RCC 7860 (cell line): ENCODE measurements around the gene FBXO11.

Experiments
- DNase-seq: peaks from one replicate; pipeline ENCODE4 v3.0.0-alpha.2; 2015; ENCODE audit warnings: low spot score
- FAIRE-seq: peaks from 2 replicates; lab custom pipeline; 2012; peaks lifted over from hg19 to GRCh38; lab: Jason Lieb, UNC

The FBXO11 gene

GRCh38 chr2:47798631-47799030, 107.7 kb downstream of the FBXO11 start:
- FAIRE-seq (no peak), DNase-seq (no peak)

DNA sequence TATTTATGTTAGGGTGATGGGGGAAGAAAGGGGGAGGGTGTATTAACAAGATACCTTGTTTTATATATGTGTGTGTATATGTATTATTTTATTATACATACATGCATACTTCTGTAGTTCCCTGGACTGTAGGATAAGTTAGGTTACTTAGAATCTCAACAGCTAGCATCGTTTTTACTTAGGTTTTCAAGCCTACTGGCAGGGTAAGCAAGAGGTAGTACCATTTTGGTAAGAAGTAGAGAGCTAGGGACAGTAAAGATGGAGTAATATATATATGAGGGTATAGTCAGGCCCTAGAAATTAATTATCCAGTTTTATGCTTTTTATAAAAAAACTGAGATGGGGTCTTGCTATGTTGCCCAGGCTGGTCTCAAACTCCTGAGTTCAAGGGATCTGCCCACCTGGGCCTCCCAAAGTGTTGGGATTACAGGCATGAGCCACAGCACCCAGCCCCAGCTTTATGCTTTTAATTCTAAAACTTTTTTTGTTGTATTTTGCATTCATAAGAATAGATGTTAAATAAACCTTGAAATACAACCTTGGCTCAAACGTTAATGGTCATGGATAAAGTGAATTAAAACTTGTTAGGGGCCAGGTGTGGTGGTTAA, 110.1 kb downstream of the FBXO11 start:
- DNase-seq (no peak), FAIRE-seq (no peak)

- no peak for FAIRE-seq
- DNase-seq = no peak
Observed at GRCh38 chr2:47785986-47786385, 120.3 kb downstream of the FBXO11 start.

DNA sequence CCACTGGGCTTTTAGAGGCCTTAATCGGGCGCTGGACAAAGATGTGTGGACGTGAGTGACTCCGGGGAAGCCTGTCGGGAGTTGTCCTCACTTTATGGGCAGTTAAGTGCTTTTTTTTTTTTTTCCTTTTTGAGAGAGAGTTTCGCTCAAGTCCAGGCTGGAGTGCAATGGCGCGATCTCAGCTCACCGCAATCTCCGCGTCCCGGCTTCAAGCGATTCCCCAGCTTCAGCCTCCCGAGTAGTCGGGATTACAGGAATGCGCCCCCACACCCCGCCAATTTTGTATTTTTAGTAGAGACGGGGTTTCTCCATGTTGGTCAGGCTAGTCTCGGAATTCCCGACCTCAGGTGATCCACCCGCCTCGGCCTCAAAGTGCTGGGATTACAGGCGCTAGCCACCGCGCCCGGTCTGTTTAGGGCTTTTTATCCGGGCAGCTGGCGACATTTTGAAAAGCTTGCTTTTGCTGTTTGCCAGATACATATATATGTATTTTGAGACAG, 121.9 kb downstream of the FBXO11 start:
- FAIRE-seq (no peak), DNase-seq (no peak)

- DNase-seq (peak; percentile 15), FAIRE-seq (no peak)
Observed at GRCh38 chr2:47783486-47784351, 122.6 kb downstream of the FBXO11 start.

- FAIRE-seq (no peak), DNase-seq (peak; percentile 71)
Observed at GRCh38 chr2:47782671-47783485, 123.4 kb downstream of the FBXO11 start, which contains the start of gene MSH6. Gene MSH6 (plus strand): TSS chr2:47783145. CDS start chr2:47783234, 89 bp downstream.

GRCh38 chr2:47782381-47782670, 124.0 kb downstream of the FBXO11 start:
- DNase-seq = no peak
- no peak for FAIRE-seq

DNA sequence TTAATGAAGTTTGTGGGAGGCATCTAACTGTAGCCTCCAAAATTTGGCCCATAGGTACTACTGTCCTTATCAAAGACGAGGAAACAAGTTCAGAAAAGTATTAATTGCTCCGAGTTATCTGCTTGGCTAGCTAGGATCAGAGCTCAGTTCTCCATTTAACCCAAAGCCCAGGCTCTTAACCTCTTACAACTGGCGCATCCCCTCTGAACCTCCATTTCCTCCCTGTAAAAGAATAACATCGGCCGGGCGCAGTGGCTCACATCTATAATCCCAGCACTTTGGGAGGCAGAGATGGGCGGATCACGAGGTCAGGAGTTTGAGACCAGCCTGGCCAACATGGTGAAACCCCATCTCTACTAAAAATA, 126.9 kb downstream of the FBXO11 start:
- FAIRE-seq (no peak), DNase-seq (no peak)

- DNase-seq (no peak), FAIRE-seq (no peak)
Observed at GRCh38 chr2:47778698-47779425, 127.4 kb downstream of the FBXO11 start.

GRCh38 chr2:47777277-47777937, 128.9 kb downstream of the FBXO11 start:
- DNase-seq (no peak), FAIRE-seq (no peak)

DNA sequence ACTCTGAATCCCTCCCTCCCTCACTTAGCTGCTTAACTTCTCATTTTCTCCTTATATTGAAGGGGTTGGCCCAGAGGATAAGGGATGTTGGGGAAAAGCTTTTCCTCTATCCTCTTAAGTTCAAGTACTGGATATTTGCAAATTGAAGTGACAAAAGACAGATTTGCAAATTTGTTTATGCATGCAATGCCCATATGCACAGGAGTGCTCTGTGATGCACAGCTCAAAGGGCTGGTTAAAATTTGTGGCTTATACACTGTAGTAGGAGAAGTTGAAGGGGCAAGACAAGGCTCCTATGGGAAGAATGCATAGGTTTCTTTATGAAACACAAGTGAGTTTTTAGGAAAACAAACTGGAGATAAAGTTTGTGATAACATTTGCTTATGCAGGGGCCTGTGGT, 131.7 kb downstream of the FBXO11 start:
- FAIRE-seq = no peak
- DNase-seq = no peak

GRCh38 chr2:47772343-47772742, 134.0 kb downstream of the FBXO11 start:
- DNase-seq (no peak), FAIRE-seq (no peak)

DNA sequence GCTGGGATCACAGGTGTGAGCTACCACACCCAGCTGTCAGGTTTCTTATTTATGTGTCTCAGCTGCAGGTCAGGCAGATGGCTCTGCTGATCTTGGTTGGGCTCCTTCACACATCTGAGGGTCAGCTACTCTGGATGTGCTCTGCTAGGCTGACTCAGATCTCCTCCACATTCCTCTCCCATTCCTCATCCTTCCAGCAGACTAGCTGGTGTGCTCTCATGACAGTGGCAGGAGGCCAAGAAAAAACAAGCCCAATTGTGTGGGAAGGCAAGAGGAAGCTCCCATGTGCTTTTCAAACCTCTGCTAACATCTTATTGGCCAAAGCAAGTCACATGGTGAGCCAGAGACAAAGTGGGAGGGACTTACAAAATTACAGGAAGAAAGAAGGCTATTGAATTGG, 135.1 kb downstream of the FBXO11 start:
- peak; percentile 66 for FAIRE-seq
- peak; percentile 94 for DNase-seq

DNA sequence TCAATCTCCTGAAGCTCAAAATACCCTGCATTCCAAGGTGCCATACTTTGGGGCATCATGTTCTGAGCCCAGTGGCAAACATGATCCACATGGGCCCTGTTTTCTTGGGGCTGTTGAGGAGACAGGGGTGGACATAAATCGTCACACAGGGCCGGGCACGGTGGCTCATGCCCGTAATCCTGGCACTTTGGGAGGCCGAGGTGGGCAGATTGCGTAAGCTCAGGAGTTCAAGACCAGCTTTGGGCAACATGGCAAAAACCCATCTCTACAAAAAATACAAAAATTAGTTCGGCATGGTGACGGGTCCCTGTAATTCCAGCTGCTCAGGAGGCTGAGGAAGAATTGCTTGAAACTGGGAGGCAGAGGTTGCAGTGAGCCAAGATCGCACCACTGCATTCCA, 137.0 kb downstream of the FBXO11 start:
- FAIRE-seq = no peak
- no peak for DNase-seq

- peak; percentile 6 for DNase-seq
Observed at GRCh38 chr2:47767880-47768609, 138.3 kb downstream of the FBXO11 start.

DNA sequence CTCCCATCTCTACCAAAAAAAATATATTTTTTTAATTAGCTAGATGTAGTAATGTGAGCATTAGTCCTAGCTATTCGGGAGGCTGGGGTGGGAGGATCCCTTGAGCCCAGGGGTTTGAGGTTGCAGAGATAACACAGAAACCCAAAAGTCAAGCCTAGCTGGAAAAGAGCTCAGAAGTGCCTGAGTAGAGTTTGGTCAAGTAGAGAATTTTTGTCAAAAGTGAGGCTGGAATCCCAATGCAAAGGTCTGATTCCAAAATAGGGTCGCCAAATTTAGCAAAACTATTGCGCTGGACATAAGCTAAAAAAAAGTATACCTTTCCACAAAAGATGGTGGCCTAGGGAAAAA, 138.8 kb downstream of the FBXO11 start:
- FAIRE-seq = no peak
- no peak for DNase-seq

More at GRCh38 chr2:47767880-47768609, 138.3 kb downstream of the FBXO11 start:
- FAIRE-seq = no peak

- FAIRE-seq = no peak
- DNase-seq = no peak
Observed at GRCh38 chr2:47751856-47752414, 154.4 kb downstream of the FBXO11 start.

DNA sequence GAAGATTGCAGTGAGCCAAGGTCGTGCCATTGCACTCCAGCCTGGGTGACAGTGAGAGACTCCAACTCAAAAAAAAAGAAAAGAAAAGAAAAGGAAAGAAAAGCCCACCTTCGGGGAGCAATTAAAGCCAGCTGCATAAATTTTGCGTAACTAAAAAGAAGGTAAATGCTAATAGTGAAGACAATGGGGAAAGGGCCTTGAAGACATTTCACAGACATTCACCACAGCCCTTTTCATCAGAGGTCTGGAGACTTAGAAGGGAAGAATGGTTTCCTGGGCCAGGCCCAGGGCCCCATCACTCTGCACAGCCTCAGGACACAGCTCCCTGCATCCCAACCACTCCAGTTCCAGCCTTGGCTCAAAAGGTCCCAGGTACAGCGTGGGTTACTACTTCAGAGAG, 158.4 kb downstream of the FBXO11 start:
- no peak for FAIRE-seq

GRCh38 chr2:47744074-47744473, 162.2 kb downstream of the FBXO11 start:
- no peak for FAIRE-seq

More for the DNA sequence above, 158.4 kb downstream of the FBXO11 start:
- no peak for DNase-seq

More at GRCh38 chr2:47744074-47744473, 162.2 kb downstream of the FBXO11 start:
- no peak for DNase-seq
